CD4-positive, alpha-beta T cell treated with Interleukin-15 for 4 hours (primary cell): ENCODE data around the gene GSS.

ENCODE experiments used
- DNase-seq: peaks from one replicate; pipeline ENCODE4 v3.0.0-alpha.2; 2020; ENCODE audit warnings: low spot score

GSS gene

DNA sequence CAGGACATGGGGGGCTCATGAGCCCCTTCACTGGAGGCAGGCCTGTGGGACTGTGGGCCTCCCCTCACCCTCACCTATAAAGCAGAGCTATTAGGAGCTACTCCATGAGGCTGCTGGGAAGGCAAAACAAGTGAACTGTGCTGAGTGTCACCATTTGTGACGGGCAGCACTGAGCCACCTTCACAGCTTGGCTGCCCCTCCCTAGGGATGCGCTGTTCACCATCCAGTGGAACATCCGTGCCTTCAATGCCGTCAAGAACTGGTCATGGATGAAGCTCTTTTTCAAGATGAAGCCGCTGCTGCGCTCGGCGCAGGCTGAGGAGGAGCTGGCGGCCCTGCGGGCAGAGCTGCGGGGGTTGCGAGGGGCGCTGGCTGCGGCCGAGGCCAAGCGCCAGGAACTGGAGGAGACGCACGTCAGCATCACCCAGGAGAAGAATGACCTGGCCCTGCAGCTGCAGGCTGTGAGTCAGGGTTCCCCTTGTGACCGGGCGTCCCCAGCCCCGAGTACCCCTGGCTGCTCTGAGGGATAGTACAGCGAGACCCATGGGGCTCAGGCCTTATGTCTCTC is 38.4 kb upstream of the GSS start:
- DNase-seq: no peak

- DNase-seq: no peak
Observed at GRCh38 chr20:34992751-34993417, 37.3 kb upstream of the GSS start.

DNA sequence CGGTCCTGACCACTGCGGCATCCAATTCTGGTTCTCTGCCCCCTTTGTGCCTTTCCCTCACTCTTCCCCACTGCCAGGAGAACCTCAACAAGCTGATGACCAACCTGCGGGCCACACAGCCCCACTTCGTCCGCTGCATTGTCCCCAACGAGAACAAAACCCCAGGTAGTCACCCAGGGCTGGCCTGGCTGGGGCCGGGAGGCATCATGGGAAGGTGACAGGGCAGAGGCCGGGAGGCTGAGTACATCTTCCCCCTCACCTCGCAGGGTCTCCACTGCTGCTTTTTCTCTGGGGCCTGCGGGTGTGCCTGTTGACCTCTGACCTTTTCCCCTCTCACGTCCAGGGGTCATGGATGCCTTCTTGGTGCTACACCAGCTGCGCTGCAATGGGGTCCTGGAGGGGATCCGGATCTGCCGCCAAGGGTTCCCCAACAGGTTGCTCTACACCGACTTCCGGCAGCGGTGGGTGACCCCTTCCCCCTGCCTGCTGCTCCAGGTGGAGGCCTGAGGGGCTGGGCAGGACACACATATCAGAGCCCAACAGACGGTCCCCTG is 35.1 kb upstream of the GSS start:
- DNase-seq: no peak

GRCh38 chr20:34990231-34990630 is 34.6 kb upstream of the GSS start:
- DNase-seq: no peak

DNA sequence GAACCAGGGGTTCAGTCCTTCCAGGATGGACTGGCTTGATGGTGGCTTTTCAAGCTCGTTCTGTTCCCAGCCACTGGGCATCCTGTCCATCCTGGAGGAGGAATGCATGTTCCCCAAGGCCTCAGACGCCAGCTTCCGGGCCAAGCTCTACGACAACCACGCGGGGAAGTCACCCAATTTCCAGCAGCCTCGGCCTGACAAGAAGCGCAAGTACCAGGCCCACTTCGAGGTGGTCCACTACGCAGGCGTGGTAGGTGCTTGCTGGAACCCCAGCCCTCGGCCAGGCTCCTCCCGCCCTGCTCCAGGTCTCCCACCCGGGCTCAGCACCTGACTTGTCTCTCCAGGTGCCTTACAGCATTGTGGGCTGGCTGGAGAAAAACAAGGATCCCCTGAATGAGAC is 34.1 kb upstream of the GSS start:
- no peak for DNase-seq

DNA sequence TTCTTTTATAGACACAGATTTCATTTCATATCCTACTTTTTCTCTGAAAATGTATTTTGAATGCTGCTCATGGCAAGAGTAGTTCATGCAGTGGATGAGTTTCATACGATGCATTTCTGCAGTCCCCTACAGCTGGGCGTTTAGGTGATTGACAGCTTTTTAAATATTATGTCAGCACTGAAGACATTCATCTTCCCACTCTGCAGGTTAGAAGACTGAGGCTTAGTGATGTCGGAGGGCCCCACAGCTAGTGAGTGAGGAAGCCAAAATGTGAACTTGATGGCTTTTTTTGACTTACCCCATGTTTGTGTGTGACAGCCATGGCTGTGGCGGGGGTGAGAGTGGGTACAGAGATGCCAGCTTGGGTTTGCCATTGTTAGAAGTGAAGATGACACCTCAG is 33.5 kb upstream of the GSS start:
- DNase-seq: no peak

DNA sequence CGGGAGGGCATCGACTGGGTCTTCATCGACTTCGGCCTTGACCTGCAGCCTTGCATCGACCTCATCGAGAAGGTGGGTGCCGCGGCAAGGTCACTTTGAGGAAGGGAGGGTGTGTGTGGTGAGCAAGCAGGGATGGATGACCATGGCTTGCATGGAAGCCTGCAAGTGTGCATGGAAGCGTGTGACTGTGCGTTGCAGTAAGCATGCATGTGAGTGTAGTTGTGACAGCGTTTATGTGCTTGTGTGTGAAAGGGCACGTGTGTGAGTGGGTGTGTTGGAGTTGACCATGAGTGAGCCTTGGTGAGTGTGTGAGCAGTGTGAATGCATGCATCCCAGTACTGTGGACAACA is 32.6 kb upstream of the GSS start:
- DNase-seq: no peak

DNA sequence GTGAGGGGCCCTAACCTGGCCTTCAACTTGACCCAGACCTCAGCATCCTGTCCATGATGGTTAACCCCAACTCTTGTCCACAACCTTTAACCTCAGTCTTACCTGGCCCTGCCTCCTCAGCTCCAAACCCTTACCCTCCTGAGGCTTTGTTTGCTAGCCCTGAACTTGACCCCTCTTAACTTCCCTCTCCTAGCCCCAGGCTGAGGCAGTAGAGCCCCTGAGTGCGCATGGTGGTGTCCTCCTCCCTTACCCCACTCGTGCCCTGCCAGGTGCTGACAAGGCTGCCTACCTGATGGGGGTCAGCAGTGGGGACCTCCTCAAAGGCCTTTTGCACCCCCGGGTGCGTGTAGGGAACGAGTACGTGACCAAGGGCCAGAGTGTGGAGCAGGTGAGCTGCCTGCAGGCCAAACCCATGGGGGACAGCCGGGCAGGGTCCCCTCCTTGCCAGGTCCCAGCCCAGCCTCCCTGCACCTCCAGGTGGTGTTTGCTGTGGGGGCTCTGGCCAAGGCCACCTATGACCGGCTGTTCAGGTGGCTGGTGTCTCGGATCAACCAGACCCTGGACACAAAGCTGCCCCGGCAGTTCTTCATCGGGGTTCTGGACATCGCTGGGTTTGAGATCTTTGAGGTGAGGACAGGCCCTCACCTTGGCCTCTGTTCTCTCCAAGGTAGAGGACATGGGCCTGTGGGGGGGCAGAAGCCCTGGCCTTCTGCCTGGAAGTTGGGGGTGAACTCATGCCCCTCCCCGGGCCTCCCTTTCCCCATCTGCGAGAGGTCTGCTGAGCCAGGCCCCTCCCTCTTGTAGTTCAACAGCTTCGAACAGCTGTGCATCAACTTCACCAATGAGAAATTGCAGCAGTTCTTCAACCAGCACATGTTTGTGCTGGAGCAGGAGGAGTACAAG is 31.9 kb upstream of the GSS start:
- DNase-seq: no peak

DNA sequence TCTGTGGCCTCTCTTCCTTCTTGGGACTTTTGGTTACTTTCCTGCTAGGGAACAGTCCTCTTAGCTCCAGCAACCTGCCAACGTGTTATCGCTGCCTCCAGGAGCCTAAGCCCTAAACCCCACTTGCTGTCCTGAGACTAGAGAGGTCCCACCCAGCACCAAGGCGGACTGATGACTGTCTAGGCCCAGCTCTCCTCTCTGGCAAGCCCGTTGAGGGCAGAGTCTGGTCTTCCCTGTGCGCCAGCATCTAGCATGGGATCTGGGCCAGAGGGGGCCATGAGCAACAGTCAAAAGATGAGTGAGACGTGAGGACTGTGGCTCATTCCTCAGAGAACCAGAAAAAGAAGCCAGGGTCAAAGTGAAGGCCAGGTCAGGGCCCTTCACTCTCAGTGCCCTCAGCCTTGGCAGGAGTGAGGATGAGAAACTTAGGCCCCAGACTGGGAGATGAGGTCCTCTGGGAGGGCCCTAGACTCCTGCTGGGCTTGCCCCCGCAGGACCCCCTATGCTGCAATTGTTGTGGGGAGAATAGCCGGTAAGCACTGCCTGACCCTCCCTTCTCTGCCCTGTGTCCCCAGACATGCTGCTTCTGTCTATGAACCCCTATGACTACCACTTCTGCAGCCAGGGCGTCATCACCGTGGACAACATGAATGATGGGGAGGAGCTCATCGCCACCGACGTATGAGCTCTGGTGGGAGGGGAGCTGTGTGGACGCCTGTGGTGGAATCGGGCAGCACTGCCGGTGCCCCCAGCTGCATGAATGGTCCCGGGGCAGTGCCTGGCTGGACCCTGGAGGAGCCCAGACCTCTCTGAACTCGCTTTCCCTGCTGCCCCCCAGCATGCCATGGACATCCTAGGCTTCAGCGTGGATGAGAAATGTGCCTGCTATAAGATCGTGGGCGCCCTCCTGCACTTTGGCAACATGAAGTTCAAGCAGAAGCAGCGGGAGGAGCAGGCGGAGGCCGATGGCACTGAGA is 31.0 kb upstream of the GSS start:
- no peak for DNase-seq

- DNase-seq: no peak
Observed at GRCh38 chr20:34985461-34986310, 30.1 kb upstream of the GSS start.

DNA sequence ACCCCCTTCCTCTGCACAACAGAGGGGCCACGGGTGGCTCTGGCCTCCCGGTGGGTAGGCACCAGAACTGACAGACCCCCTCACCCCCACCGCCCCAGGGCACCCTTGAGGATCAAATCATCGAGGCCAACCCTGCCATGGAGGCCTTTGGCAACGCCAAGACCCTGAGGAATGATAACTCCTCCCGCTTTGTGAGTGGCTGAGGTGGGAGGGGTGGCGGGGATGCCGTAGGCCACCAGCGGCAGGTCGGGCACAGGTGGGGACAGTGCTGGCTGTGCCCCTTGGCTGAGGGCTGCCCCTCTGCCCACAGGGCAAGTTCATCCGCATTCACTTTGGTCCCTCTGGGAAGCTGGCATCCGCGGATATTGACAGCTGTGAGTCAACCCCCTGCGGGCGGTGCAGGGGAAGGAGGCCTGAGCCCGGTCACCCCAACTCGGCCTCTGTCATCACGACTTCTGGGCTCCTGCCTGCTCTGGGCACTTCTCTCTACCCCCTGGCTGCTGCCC is 29.2 kb upstream of the GSS start:
- DNase-seq: no peak

DNA sequence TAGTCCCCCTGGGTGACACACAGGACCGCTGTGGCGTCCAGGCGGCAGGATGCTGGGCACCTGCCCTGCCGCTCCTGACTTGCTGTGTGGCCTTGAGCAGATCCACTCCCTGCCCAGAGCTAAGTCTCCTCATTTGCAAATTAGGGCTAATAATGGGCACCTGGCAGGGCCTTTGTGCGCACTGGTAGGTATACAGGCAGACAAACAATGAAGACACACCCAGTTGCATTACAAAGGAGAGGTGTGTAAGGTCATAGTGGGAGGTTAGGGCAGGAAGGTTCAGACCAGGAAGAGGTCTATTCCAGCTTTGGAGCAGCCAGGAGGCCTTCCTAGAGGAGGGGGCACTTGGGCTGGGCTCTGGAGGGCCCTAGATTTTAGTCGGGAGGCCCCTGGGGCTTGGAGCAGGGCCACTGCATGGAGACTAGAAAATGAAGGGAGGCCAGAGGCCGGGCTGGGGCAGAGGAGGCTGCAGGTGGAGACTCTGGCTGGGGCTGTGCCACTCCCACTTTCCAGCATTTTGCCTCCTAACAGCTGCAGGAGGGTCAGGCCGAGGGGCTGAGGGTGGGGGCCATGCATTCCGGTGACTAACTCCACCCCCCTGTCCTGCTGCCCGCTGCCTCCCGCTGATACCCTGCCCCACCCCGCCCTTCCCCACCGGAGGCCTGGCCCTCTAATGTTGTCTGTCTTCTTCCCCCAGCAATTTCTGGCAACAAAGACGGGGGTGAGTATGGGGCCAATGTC is 28.6 kb upstream of the GSS start:
- DNase-seq: no peak

GRCh38 chr20:34983089-34983820 is 27.6 kb upstream of the GSS start:
- no peak for DNase-seq

GRCh38 chr20:34982270-34983088 is 26.9 kb upstream of the GSS start:
- DNase-seq: no peak

GRCh38 chr20:34980543-34981233 is 25.1 kb upstream of the GSS start:
- no peak for DNase-seq

GRCh38 chr20:34979366-34980153 is 24.0 kb upstream of the GSS start:
- DNase-seq: no peak
